Endothelial cell of umbilical vein (primary cell): ENCODE results near the gene MYBBP1A. TPM values are rescaled to one million over a fixed set of nuclear protein-coding genes. Genes with fewer than 3 reads are reported as not detected.

Experiments used
- BruUV-seq: library from RNA; stranded (reverse); fragments of 400-500 nt; replicated peaks from 2 replicates; lab custom pipeline; 2021; lab: Mats Ljungman, UMichigan
- CTCF ChIA-PET: fragments of 300-600, 350-600 bp; sonication (Branson Sonifier 250); formaldehyde crosslinking; loops from one replicate; lab custom pipeline; 2021; ENCODE audit warnings: antibody characterized with exemption, inconsistent platforms; lab: Charles Lee
- POLR2A ChIA-PET: fragments of 300-600, 350-600 bp; sonication (Branson Sonifier 250); formaldehyde crosslinking; loops from one replicate; lab custom pipeline; 2021; ENCODE audit warnings: antibody characterized with exemption, inconsistent platforms; lab: Charles Lee
- DNase-seq: peaks from one replicate; pipeline ENCODE4 v3.0.0-alpha.2; 2011; ENCODE audit warnings: low read depth, low spot score
- FAIRE-seq: peaks from 2 replicates; lab custom pipeline; 2011; peaks lifted over from hg19 to GRCh38; lab: Jason Lieb, UNC
- H2AFZ ChIP-seq: 2 replicates; pipeline ENCODE4 v1.6.0; 2012; ENCODE audit warnings: low read depth, low read length, control low read depth, inconsistent platforms
- H3K27ac ChIP-seq: 2 replicates; pipeline ENCODE4 v1.5.1; 2011; ENCODE audit warnings: low read depth, mild to moderate bottlenecking, control low read depth, low read length, moderate library complexity; ENCODE audit not compliant: insufficient read depth
- H3K27me3 ChIP-seq, 2 experiments: 2 replicates each; pipeline versions ENCODE4 v1.6.0 to v1.6.1; 2011; ENCODE audit warnings: low read length in 2 of 2, mixed read lengths in 1 of 2; ENCODE audit not compliant: control insufficient read depth in 2 of 2, insufficient read depth in 2 of 2
- H3K36me3 ChIP-seq, 2 experiments: 2 replicates in 1 of 2; 3 replicates in 1 of 2; pipeline ENCODE4 v1.5.1; 2011; ENCODE audit warnings: low read length in 2 of 2, mild to moderate bottlenecking in 1 of 2, moderate library complexity in 1 of 2; ENCODE audit not compliant: control insufficient read depth in 2 of 2, insufficient read depth in 2 of 2; ENCODE audit errors: extremely low read depth in 1 of 2
- H3K4me1 ChIP-seq: 3 replicates; pipeline ENCODE4 v1.5.1; 2011; ENCODE audit warnings: mild to moderate bottlenecking, low read length; ENCODE audit not compliant: control insufficient read depth, insufficient read depth; ENCODE audit errors: extremely low read depth
- H3K4me2 ChIP-seq: 2 replicates; pipeline ENCODE4 v1.6.1; 2011; ENCODE audit warnings: low read length, control low read depth, mixed read lengths; ENCODE audit not compliant: insufficient read depth
- H3K4me3 ChIP-seq, 3 experiments: fragments of 200-600 bp in 1 of 3; sonication (generic), shearing (Covaris generic) in 1 of 3; replicated peaks in 1 of 3; 2 replicates each; pipeline ENCODE4 v1.5.1; 2011 to 2016; ENCODE audit warnings: control low read depth in 3 of 3, low read length in 3 of 3, mild to moderate bottlenecking in 2 of 3, inconsistent platforms in 1 of 3, low read depth in 1 of 3, moderate library complexity in 1 of 3; ENCODE audit not compliant: insufficient read depth in 1 of 3
- H3K79me2 ChIP-seq: 2 replicates; pipeline ENCODE4 v1.6.0; 2012; ENCODE audit warnings: low read length, inconsistent platforms; ENCODE audit not compliant: control insufficient read depth, insufficient read depth
- H3K9ac ChIP-seq: replicated peaks from 2 replicates; pipeline ENCODE3; 2011; ENCODE audit warnings: low read length, control low read depth; ENCODE audit not compliant: insufficient read depth; ENCODE audit errors: extremely low read depth
- H3K9me1 ChIP-seq: replicated peaks from 3 replicates; pipeline ENCODE4 v1.6.0; 2011; ENCODE audit warnings: mild to moderate bottlenecking, low read length; ENCODE audit not compliant: control insufficient read depth, insufficient read depth; ENCODE audit errors: extremely low read depth
- H3K9me3 ChIP-seq: replicated peaks from 2 replicates; pipeline ENCODE4 v1.5.1; 2012; ENCODE audit warnings: low read length, inconsistent platforms; ENCODE audit not compliant: control insufficient read depth, insufficient read depth
- H4K20me1 ChIP-seq: replicated peaks from 2 replicates; pipeline ENCODE3; 2011; ENCODE audit warnings: mild to moderate bottlenecking, low read length; ENCODE audit not compliant: control insufficient read depth, insufficient read depth; ENCODE audit errors: extremely low read depth
- EZH2 ChIP-seq: IDR thresholded peaks from 2 replicates; pipeline ENCODE4 v1.6.1; 2012; ENCODE audit warnings: borderline replicate concordance, low read depth, mild to moderate bottlenecking, moderate library complexity, low read length, inconsistent platforms; ENCODE audit not compliant: severe bottlenecking
- FOS ChIP-seq: IDR thresholded peaks from 2 replicates; pipeline ENCODE4 v1.6.1; 2011; ENCODE audit warnings: mild to moderate bottlenecking, low read length, moderate library complexity, borderline replicate concordance; ENCODE audit not compliant: insufficient read depth
- GATA2 ChIP-seq: IDR thresholded peaks from 2 replicates; pipeline ENCODE4 v1.7.0; 2011; ENCODE audit warnings: low read depth, mild to moderate bottlenecking, moderate library complexity, mixed read lengths, low read length; ENCODE audit not compliant: insufficient read length, insufficient read depth
- JUN ChIP-seq: IDR thresholded peaks from 2 replicates; pipeline ENCODE4 v1.6.1; 2011; ENCODE audit warnings: borderline replicate concordance, low read depth; ENCODE audit not compliant: insufficient read length, insufficient read depth
- MYC ChIP-seq: IDR thresholded peaks from one replicate; pipeline ENCODE4 v1.6.1; 2011; ENCODE audit warnings: mild to moderate bottlenecking, low read depth, low read length
- POLR2A ChIP-seq: IDR thresholded peaks from 2 replicates; pipeline ENCODE4 v1.6.1; 2012; ENCODE audit warnings: low read depth, mild to moderate bottlenecking, control low read depth, low read length
- POLR2AphosphoS5 ChIP-seq: IDR thresholded peaks from 2 replicates; pipeline ENCODE4 v1.6.1; 2012; ENCODE audit warnings: low read depth, mild to moderate bottlenecking, control low read depth, low read length, moderate library complexity; ENCODE audit not compliant: insufficient read depth
- dilution Hi-C: fragments of 300-500 bp; cut with MboI; formaldehyde crosslinking; loops from one replicate; pipeline ENCODE4 v1.15.0; 2019; ENCODE audit warnings: low sequenced_read_pairs; ENCODE audit not compliant: extremely low pct_ligation_motif_present
- intact Hi-C: fragments of 100-400 bp; cut with micrococcal nuclease; formaldehyde crosslinking; loops from one replicate; pipeline ENCODE4 v1.10.0; 2022
- polyA plus RNA-seq, 4 experiments: library from polyadenylated mRNA; depleted of rRNA in 3 of 4; stranded (reverse) in 3 of 4; unstranded in 1 of 4; fragments of >200 nt; gene quantifications; 2 replicates each; pipeline versions ENCODE4 v1.2.1 to v1.2.3, GENCODE V29; 2011 to 2012; ENCODE audit warnings: missing spikeins in 1 of 4
- total RNA-seq: library from RNA; stranded (reverse); gene quantifications from 2 replicates; pipeline ENCODE4 v1.2.3, GENCODE V29; 2021
- TF ChIP-seq, protein P1 (sequence below), 2 donors: IDR thresholded peaks; 1 replicate in 1 of 2; 2 replicates in 1 of 2; pipeline ENCODE4 v1.5.1; 2011; ENCODE audit warnings: low read length in 2 of 2, mild to moderate bottlenecking in 2 of 2, moderate library complexity in 2 of 2, control low read depth in 1 of 2, inconsistent platforms in 1 of 2, low read depth in 1 of 2; ENCODE audit not compliant: insufficient read depth in 1 of 2; ENCODE audit errors: extremely low read depth in 1 of 2
- TF ChIP-seq, protein P2 (sequence below): IDR thresholded peaks from 2 replicates; pipeline ENCODE4 v1.6.1; 2011; ENCODE audit not compliant: insufficient read depth, insufficient read length

Gene MYBBP1A
- total and polyA plus RNA-seq, 2 donors (not counting 3 experiments of a cell fraction or from before 2014, with no cell fraction given): 26.8 to 79.2 TPM

DNA sequence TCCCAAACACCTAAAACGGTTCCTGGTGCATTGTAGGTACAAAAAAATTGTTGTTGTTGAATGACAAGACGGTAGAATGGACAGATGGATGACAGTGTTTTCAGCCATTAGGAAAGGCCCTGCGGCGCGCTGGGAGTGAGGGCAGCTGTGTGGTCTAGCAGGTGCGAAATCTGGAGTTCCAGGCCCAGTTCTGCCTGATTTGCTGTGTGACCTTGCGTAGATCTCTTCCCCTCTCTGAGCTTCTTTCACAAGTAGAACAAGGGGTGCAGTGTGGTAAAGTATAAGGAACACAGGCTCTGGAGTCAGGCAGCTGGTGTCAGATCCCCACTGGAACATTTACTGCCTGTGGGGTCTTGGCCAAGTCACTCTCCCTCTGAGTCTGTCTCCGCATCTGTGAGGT, 31.2 kb downstream of the MYBBP1A start:
- TF ChIP-seq, protein P1, sequence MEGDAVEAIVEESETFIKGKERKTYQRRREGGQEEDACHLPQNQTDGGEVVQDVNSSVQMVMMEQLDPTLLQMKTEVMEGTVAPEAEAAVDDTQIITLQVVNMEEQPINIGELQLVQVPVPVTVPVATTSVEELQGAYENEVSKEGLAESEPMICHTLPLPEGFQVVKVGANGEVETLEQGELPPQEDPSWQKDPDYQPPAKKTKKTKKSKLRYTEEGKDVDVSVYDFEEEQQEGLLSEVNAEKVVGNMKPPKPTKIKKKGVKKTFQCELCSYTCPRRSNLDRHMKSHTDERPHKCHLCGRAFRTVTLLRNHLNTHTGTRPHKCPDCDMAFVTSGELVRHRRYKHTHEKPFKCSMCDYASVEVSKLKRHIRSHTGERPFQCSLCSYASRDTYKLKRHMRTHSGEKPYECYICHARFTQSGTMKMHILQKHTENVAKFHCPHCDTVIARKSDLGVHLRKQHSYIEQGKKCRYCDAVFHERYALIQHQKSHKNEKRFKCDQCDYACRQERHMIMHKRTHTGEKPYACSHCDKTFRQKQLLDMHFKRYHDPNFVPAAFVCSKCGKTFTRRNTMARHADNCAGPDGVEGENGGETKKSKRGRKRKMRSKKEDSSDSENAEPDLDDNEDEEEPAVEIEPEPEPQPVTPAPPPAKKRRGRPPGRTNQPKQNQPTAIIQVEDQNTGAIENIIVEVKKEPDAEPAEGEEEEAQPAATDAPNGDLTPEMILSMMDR (IDR thresholded peaks at IDR 0.05; ENCODE audit: extremely low read depth in 1 of 2, insufficient read depth in 1 of 2, low read depth in 1 of 2, low read length in 2 of 2): no peak
- no peak for TF ChIP-seq GATA2
- TF ChIP-seq EZH2: no peak
- no peak for TF ChIP-seq JUN
- no peak for TF ChIP-seq FOS
- no peak for TF ChIP-seq POLR2AphosphoS5
- no peak for TF ChIP-seq POLR2A
- TF ChIP-seq MYC: no peak
- TF ChIP-seq, protein P2, sequence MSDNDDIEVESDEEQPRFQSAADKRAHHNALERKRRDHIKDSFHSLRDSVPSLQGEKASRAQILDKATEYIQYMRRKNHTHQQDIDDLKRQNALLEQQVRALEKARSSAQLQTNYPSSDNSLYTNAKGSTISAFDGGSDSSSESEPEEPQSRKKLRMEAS: no peak
- Histone ChIP-seq H4K20me1 (no peaks in the 10 kb centered on the region), H3K79me2 (no peaks in the 10 kb centered on the region), H3K27ac (no peak overlapping the region), H3K36me3 (peaks cover 0 to 16% of the 10 kb centered on the region in 2 experiments), H3K9me3 (no peaks in the 10 kb centered on the region), H3K9me1 (no peaks in the 10 kb centered on the region), H3K9ac (no peak overlapping the region), H3K4me2 (no peak overlapping the region), H3K27me3 (no peaks in the 10 kb centered on the region), H3K4me3 (no peak overlapping the region), H3K4me1 (peaks cover 24% of the 10 kb centered on the region), H2AFZ (no peak overlapping the region)
- FAIRE-seq (no peak), DNase-seq (no peak)
- CTCF ChIA-PET: no interaction called here
- intact Hi-C loops (no loop called here), dilution Hi-C loops (no loop called here)
- POLR2A ChIA-PET: no interaction called here
- BruUV-seq: no TSS peak
